A549 treated with AZD2906 at 1 μM for 4 hours (cell line): ENCODE measurements around the gene PPP1R36. TPM values are rescaled to one million over a fixed set of nuclear protein-coding genes. Genes with fewer than 3 reads are reported as not detected.

ENCODE experiments used
- total RNA-seq: library from RNA; stranded (reverse); fragments of 200-300 nt; extraction: Qiagen RNA extraction; gene quantifications from 5 replicates; pipeline ENCODE4 v1.2.3, GENCODE V29; 2022

The PPP1R36 gene
- 0.17 to 0.38 TPM (median 0.33 TPM) in 5 replicates for total RNA-seq

GRCh38 chr14:64549791-64550620 lies at the start of gene PPP1R36:
Gene PPP1R36 (plus strand): TSS chr14:64549961. CDS start chr14:64549998, 37 bp downstream.

GRCh38 chr14:64503434-64504309 lies 46.1 kb upstream of the PPP1R36 start, which contains the start of gene ZBTB25:
Gene ZBTB25 (minus strand): TSS chr14:64503838. CDS start chr14:64490533, 13,305 bp downstream.

GRCh38 chr14:64504310-64504896 lies 45.4 kb upstream of the PPP1R36 start, which contains the start of gene ZBTB1:
Gene ZBTB1 (plus strand): TSS chr14:64504770. CDS start chr14:64521505, 16,735 bp downstream.

DNA sequence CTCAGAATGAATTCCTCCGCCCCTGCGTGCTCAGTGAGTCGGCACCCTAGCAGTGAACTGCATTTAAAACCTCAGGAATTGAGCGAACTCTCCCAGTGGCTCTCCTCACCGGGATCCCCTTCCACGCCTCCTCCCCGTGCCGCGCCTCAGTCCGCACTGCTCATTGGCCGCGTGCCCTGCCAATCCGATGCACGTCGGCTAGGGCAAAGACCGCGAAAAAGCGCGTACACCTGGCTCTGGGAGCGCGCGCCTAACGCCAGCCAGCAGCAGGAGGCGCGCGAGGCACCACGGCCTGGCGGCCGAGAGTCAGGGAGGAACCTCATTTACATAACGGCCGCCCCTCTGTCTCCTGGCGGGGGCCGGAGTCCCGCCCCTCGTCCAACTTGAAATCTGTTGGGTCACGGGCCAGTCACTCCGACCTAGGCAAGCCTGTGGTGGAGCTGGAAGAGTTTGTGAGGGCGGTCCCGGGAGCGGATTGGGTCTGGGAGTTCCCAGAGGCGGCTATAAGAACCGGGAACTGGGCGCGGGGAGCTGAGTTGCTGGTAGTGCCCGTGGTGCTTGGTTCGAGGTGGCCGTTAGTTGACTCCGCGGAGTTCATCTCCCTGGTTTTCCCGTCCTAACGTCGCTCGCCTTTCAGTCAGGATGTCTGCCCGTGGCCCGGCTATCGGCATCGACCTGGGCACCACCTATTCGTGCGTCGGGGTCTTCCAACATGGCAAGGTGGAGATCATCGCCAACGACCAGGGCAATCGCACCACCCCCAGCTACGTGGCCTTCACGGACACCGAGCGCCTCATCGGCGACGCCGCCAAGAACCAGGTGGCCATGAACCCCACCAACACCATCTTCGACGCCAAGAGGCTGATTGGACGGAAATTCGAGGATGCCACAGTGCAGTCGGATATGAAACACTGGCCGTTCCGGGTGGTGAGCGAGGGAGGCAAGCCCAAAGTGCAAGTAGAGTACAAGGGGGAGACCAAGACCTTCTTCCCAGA lies 9.3 kb upstream of the PPP1R36 start, which contains the start of gene HSPA2:
TSS of gene HSPA2 (plus strand) at position 534 of the 995 bp plus-strand sequence. CDS start at position 643, 109 bp downstream.

Other genes starting within 250 kb of the PPP1R36 start
- gene MTHFD1, start 161.6 kb upstream of the PPP1R36 start, total RNA-seq, result 99.2 to 123 TPM (median 105 TPM) in 5 replicates
- gene AKAP5, start 84.5 kb upstream of the PPP1R36 start, total RNA-seq, result 0.22 to 0.37 TPM (median 0.31 TPM) in 5 replicates
- 3.8 to 5.7 TPM (median 5.2 TPM) in 5 replicates for gene ZBTB25, start 46.1 kb upstream of the PPP1R36 start, total RNA-seq
- gene ZBTB1, start 45.2 kb upstream of the PPP1R36 start, total RNA-seq, result 19.5 to 22.0 TPM (median 21.1 TPM) in 5 replicates
- gene HSPA2, start 9.2 kb upstream of the PPP1R36 start, total RNA-seq, result 30.7 to 39.2 TPM (median 33.3 TPM) in 5 replicates
- gene PLEKHG3, start 154.5 kb downstream of the PPP1R36 start, total RNA-seq, result 18.6 to 25.6 TPM (median 24.8 TPM) in 5 replicates